Lung (tissue), 12 donors: ENCODE data around the gene BMP3. TPM values are rescaled to one million over a fixed set of nuclear protein-coding genes. Genes with fewer than 3 reads are reported as not detected.
"Not testable (repeated sequence)": the region's sequence is repeated elsewhere in the genome, so short reads cannot be mapped to it uniquely, and the experiment has no call there.

Experiments used
- ATAC-seq: fragments of 200-7000 bp; cut with Tn5 transposase; one replicate; pipeline ENCODE4 v1.9.1; 2020; ENCODE audit warnings: moderate number of reproducible peaks; ENCODE audit not compliant: insufficient read depth, low FRiP score
- DNase-seq, 3 donors: peaks; one replicate each; pipeline ENCODE4 v3.0.0-alpha.2; 2013 to 2017
- H3K27ac ChIP-seq, 2 donors: one replicate each; pipeline ENCODE4 v1.5.1; 2013; ENCODE audit warnings: mild to moderate bottlenecking in 2 of 2, moderate library complexity in 2 of 2, control low read depth in 1 of 2, inconsistent platforms in 1 of 2, low read depth in 1 of 2, low read length in 1 of 2
- H3K27me3 ChIP-seq, 3 donors: one replicate each; pipeline ENCODE4 v1.5.1; 2013; ENCODE audit warnings: low read length in 2 of 3; ENCODE audit not compliant: control insufficient read depth in 3 of 3, insufficient read depth in 3 of 3
- H3K36me3 ChIP-seq, 4 donors: one replicate each; pipeline ENCODE4 v1.5.1; 2013; ENCODE audit warnings: low read length in 4 of 4, mild to moderate bottlenecking in 1 of 4, moderate library complexity in 1 of 4; ENCODE audit not compliant: control insufficient read depth in 4 of 4, insufficient read depth in 4 of 4
- H3K4me1 ChIP-seq, 5 donors: one replicate each; pipeline ENCODE4 v1.5.1; 2013; ENCODE audit warnings: low read length in 5 of 5, mild to moderate bottlenecking in 2 of 5, moderate library complexity in 1 of 5; ENCODE audit not compliant: control insufficient read depth in 5 of 5, insufficient read depth in 5 of 5
- H3K4me3 ChIP-seq: one replicate; pipeline ENCODE4 v1.5.1; 2013; ENCODE audit warnings: mild to moderate bottlenecking, control low read depth, moderate library complexity
- H3K9ac ChIP-seq, 2 donors: one replicate each; pipeline ENCODE4 v1.5.1; 2013; ENCODE audit warnings: low read length in 2 of 2, control low read depth in 1 of 2; ENCODE audit not compliant: insufficient read depth in 1 of 2
- H3K9me3 ChIP-seq, 4 donors: one replicate each; pipeline ENCODE4 v1.5.1; 2013; ENCODE audit warnings: low read length in 3 of 4, mild to moderate bottlenecking in 1 of 4, moderate library complexity in 1 of 4; ENCODE audit not compliant: control insufficient read depth in 4 of 4, insufficient read depth in 3 of 4
- WGBS, 2 donors: extraction: QIAGEN DNeasy Blood & Tissue Kit; methylation state at CpG; one replicate each; pipeline ENCODE4 v1.1.7; 2013; 5-methylcytosine and 5-hydroxymethylcytosine counted together
- polyA plus RNA-seq, 2 donors: library from polyadenylated mRNA; stranded (reverse); fragments of 200-250 nt; gene quantifications; one replicate each; pipeline ENCODE4 v1.2.1, GENCODE V29; 2013
- total RNA-seq, 2 donors: library from RNA; depleted of rRNA in 1 of 2; stranded (reverse); fragments of >200 nt in 1 of 2; gene quantifications; one replicate each; pipeline ENCODE4 v1.2.1, GENCODE V29; 2014 to 2021
- TF ChIP-seq, protein P1 (sequence below): IDR thresholded peaks from 2 replicates; pipeline ENCODE4 v1.5.1; 2012; ENCODE audit warnings: mild to moderate bottlenecking; ENCODE audit errors: control extremely low read depth, extremely low read depth
- donor health status: control.
- donor health status: control.
- donor health status: Bipolar disorder and iron deficiency.
- donor health status: healthy.
- donor health status: DM: yes; HTN: yes; CAD: no.

Gene BMP3
- total and polyA plus RNA-seq, 4 donors, result 1.6 to 24.1 (median 5.2) TPM

DNA sequence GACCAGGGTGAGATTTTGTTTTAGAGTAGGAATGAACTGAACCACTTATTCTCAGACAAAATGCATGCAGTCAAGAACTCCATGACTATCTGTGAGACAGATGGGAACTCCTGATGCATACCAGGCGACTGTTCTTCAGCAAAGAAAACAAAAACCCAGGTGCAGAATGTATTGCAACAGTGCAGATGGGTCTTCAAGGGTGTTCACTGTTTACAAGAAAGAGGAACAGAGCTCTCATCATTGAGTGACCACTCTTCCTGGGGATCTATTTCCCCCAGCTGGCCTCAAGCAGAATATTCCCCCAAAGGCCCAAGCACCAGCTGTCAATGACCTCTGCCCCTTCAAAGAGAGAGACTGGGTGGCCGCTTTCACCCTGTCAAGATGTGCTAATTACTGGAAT lies 39.7 kb upstream of the BMP3 start:
- DNase-seq, result no peak

DNA sequence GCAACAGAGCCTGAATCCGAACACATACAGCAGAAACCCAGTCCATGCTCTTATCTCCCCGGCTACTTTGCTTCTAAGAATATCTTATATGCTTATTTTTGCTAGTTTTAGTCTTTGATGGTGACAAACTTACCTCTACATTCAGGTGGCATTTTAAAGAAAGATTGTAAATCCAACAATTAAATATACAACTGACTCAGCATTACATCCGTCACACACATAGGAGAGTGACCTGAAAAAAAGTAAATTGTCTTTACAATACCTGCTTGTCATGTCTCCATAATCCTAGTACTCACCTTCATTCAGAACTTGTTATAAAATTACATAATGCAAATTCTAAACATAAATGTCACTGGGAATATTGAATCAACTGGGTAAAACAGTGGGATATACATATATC lies 30.6 kb upstream of the BMP3 start:
- DNase-seq, result no peak
- H3K4me1 ChIP-seq, result no peaks in the 10 kb centered on the region
- no peak overlapping the region for H3K4me3 ChIP-seq
- H3K36me3 ChIP-seq, result no peaks in the 10 kb centered on the region
- no peaks in the 10 kb centered on the region for H3K27me3 ChIP-seq
- H3K27ac ChIP-seq, result no peak overlapping the region
- no peak overlapping the region for H3K9ac ChIP-seq
- no peak for ATAC-seq
- H3K9me3 ChIP-seq, result no peaks in the 10 kb centered on the region
- TF ChIP-seq, protein P1, sequence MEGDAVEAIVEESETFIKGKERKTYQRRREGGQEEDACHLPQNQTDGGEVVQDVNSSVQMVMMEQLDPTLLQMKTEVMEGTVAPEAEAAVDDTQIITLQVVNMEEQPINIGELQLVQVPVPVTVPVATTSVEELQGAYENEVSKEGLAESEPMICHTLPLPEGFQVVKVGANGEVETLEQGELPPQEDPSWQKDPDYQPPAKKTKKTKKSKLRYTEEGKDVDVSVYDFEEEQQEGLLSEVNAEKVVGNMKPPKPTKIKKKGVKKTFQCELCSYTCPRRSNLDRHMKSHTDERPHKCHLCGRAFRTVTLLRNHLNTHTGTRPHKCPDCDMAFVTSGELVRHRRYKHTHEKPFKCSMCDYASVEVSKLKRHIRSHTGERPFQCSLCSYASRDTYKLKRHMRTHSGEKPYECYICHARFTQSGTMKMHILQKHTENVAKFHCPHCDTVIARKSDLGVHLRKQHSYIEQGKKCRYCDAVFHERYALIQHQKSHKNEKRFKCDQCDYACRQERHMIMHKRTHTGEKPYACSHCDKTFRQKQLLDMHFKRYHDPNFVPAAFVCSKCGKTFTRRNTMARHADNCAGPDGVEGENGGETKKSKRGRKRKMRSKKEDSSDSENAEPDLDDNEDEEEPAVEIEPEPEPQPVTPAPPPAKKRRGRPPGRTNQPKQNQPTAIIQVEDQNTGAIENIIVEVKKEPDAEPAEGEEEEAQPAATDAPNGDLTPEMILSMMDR, result no peak
- WGBS, 2 donors, result 94% methylated on average over 3 of the region's 3 CpGs

More for the DNA sequence above, 39.7 kb upstream of the BMP3 start:
- H3K4me1 ChIP-seq, result no peaks in the 10 kb centered on the region
- H3K27ac ChIP-seq, result no peak overlapping the region
- no peaks in the 10 kb centered on the region for H3K9me3 ChIP-seq
- H3K27me3 ChIP-seq, result no peaks in the 10 kb centered on the region
- WGBS, 2 donors, result 64 to 65% methylated on average over 2 of the region's 2 CpGs
- H3K4me3 ChIP-seq, result no peak overlapping the region
- TF ChIP-seq, protein P1, result no peak
- no peak for ATAC-seq
- H3K36me3 ChIP-seq, result no peaks in the 10 kb centered on the region
- no peak overlapping the region for H3K9ac ChIP-seq

DNA sequence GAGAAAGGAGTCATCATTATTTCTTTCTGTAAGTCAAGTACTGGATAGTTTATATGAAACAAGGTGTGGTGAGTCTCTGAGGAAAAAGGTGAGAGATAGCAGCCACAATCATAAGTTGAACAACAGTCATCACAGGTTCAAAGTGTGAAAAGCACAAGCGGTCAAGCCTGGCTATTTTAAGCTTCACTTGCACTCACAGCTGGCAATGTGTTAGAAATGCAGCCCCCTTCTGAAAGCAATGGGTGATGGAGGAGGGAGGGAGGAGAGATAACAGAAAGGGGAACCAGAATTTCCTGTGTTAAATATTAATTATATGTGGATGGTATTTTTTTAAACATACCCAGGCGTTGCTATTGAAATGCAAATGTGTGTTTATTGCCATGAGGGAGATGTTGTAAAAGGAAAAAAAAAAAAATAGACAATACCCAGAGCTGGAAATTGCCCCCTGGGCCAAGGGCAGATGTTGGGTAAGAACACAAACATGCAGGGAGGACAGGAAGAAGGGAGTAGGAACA lies 26.9 kb upstream of the BMP3 start:
- H3K27ac ChIP-seq, result no peak overlapping the region
- WGBS, 2 donors, result 17 to 25% methylated on average over 2 of the region's 2 CpGs
- H3K9ac ChIP-seq, result no peak overlapping the region
- H3K9me3 ChIP-seq, result no peaks in the 10 kb centered on the region
- DNase-seq, result no peak
- H3K36me3 ChIP-seq, result no peaks in the 10 kb centered on the region
- TF ChIP-seq, protein P1, result no peak
- no peak overlapping the region for H3K4me3 ChIP-seq
- ATAC-seq, result no peak
- H3K27me3 ChIP-seq, result no peaks in the 10 kb centered on the region
- H3K4me1 ChIP-seq, result no peaks in the 10 kb centered on the region

DNA sequence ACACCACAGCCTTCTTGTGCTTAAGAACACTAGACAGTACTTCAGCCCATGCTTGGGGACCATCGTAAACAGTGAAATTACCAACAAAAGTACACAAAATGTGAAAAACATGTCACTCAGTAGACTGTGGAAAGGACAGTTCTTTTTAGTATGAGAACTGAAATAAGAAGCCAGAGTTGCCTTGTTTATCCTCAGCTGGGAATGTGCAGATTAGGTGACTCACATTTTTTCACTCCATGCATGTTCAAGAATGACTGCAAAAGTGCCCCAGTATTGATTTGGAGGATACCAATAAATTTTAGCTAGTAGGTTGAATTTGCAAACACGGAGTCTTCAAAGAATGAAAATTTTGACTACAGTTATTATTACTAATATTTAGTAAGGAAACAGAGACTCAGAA lies 23.1 kb upstream of the BMP3 start:
- WGBS, 2 donors, result 91% methylated on average over 2 of the region's 2 CpGs
- TF ChIP-seq, protein P1, result no peak
- no peak overlapping the region for H3K27ac ChIP-seq
- no peak for ATAC-seq
- peaks cover 0 to 2% (median 0%) of the 10 kb centered on the region in 4 donors for H3K9me3 ChIP-seq
- no peak for DNase-seq
- H3K9ac ChIP-seq, result no peak overlapping the region
- H3K4me3 ChIP-seq, result no peak overlapping the region
- H3K4me1 ChIP-seq, result no peaks in the 10 kb centered on the region
- H3K36me3 ChIP-seq, result no peaks in the 10 kb centered on the region
- no peaks in the 10 kb centered on the region for H3K27me3 ChIP-seq

DNA sequence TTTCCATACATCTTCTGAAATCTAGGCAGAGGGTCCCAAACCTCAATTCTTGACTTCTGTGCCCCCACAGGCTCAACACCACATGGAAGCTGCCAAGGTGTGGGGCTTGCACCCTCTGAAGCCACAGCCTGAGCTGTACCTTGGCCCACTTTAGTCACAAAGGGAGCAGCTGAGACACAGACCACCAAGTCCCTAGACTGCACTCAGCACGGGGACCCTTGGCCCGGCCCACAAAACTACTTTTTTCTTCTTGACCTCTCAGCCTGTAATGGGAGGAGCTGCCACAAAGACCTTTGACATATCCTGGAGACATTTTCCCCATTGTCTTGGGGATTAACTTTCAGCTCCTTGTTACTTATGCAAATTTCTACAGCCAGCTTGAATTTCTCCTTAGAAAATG lies 13.9 kb upstream of the BMP3 start:
- H3K9ac ChIP-seq, H3K4me3 ChIP-seq, H3K27me3 ChIP-seq, H3K36me3 ChIP-seq, H3K27ac ChIP-seq, DNase-seq, H3K4me1 ChIP-seq, H3K9me3 ChIP-seq, ATAC-seq: not testable (repeated sequence)
- WGBS, 2 donors, result 79 to 84% methylated on average over 2 of the region's 2 CpGs
